ENCODE data around the gene PLEKHD1. TPM values are rescaled to one million over a fixed set of nuclear protein-coding genes. Genes with fewer than 3 reads are reported as not detected.

Gene PLEKHD1
- total RNA-seq, 4 donors from 2014 or later = not detected

DNA sequence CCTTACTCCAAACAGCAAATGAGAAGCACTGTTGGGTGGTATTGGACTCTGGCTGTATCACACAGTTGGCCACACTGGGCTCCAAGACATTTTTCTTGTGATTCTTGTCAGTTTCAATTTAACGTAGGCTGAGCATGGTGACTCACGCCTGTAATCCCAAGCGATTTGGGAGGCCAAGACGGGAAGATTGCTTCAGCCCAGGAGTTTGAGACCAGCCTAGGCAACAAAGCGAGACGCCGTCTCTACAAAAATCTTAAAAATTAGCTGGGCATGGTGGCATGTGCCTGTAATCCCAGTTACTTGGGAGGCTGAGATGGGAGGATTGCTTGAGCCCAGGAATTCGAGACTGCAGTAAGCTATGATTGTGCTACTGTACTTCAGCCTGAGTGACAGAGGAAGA lies 35.3 kb upstream of the PLEKHD1 start:
- peaks cover 0 to 20% (median 0%) of the 10 kb centered on the region in 3 donors for H3K36me3 ChIP-seq
- TF ChIP-seq, protein P1, sequence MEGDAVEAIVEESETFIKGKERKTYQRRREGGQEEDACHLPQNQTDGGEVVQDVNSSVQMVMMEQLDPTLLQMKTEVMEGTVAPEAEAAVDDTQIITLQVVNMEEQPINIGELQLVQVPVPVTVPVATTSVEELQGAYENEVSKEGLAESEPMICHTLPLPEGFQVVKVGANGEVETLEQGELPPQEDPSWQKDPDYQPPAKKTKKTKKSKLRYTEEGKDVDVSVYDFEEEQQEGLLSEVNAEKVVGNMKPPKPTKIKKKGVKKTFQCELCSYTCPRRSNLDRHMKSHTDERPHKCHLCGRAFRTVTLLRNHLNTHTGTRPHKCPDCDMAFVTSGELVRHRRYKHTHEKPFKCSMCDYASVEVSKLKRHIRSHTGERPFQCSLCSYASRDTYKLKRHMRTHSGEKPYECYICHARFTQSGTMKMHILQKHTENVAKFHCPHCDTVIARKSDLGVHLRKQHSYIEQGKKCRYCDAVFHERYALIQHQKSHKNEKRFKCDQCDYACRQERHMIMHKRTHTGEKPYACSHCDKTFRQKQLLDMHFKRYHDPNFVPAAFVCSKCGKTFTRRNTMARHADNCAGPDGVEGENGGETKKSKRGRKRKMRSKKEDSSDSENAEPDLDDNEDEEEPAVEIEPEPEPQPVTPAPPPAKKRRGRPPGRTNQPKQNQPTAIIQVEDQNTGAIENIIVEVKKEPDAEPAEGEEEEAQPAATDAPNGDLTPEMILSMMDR (IDR thresholded peaks at IDR 0.05) = no peak
- TF ChIP-seq POLR2A (IDR thresholded peaks at IDR 0.05) (no peak), EP300 (IDR thresholded peaks at IDR 0.05) (no peak)
- 92 to 93% methylated on average over 8 of the region's 8 CpGs for WGBS, 2 donors
- no peaks in the 10 kb centered on the region for H3K27me3 ChIP-seq
- H3K27ac ChIP-seq = no peak overlapping the region
- H3K4me1 ChIP-seq = no peaks in the 10 kb centered on the region
- no peak for DNase-seq (ENCODE audit: low spot score in 2 of 2)
- no peak overlapping the region for H3K4me3 ChIP-seq
- H3K9me3 ChIP-seq = no peaks in the 10 kb centered on the region

DNA sequence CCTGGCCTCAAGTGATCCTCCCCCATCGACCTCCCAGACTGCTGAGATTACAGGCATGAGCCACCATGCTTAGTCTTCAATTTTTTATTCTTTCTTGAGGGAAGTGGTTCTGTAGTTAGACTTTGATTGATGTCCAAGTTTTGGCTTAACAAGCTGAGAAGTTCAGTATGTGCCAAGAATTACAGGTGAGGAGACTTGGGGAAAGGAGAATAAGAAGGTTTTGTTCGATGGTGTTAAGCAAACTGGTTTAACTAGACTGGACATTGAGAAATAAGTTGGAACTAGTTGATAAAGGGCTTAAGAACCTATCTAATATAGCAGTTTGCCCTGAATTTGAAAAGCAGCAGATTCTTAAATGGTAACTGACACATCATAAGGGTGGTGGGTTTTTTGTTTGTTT lies 32.6 kb upstream of the PLEKHD1 start:
- Histone ChIP-seq H3K4me1 (no peaks in the 10 kb centered on the region), H3K36me3 (peaks cover 0 to 40% (median 0%) of the 10 kb centered on the region in 3 donors), H3K4me3 (no peak overlapping the region), H3K27me3 (no peaks in the 10 kb centered on the region), H3K9me3 (no peaks in the 10 kb centered on the region), H3K27ac (no peak overlapping the region)
- TF ChIP-seq POLR2A (IDR thresholded peaks at IDR 0.05) (no peak), EP300 (IDR thresholded peaks at IDR 0.05) (no peak)
- TF ChIP-seq, protein P1 (IDR thresholded peaks at IDR 0.05) = no peak
- WGBS, 2 donors = 94 to 97% methylated on average over 2 of the region's 2 CpGs
- no peak for DNase-seq (ENCODE audit: low spot score in 2 of 2)

DNA sequence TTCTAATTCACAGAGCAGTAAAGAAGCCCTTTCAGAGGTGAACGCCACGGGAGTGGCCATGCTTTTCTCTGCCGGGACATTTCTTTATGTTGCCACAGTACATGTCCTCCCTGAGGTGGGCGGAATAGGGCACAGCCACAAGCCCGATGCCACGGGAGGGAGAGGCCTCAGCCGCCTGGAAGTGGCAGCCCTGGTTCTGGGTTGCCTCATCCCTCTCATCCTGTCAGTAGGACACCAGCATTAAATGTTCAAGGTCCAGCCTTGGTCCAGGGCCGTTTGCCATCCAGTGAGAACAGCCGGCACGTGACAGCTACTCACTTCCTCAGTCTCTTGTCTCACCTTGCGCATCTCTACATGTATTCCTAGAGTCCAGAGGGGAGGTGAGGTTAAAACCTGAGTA lies 26.2 kb upstream of the PLEKHD1 start:
- Histone ChIP-seq H3K27ac (no peak overlapping the region), H3K27me3 (no peaks in the 10 kb centered on the region), H3K4me3 (no peak overlapping the region), H3K4me1 (no peaks in the 10 kb centered on the region), H3K9me3 (no peaks in the 10 kb centered on the region), H3K36me3 (peaks cover 0 to 68% (median 4%) of the 10 kb centered on the region in 3 donors)
- no peak for TF ChIP-seq POLR2A (IDR thresholded peaks at IDR 0.05)
- TF ChIP-seq, protein P1 (IDR thresholded peaks at IDR 0.05) = no peak
- no peak for TF ChIP-seq EP300 (IDR thresholded peaks at IDR 0.05)
- 83 to 85% methylated on average over 11 of the region's 11 CpGs for WGBS, 2 donors
- DNase-seq (ENCODE audit: low spot score in 2 of 2) = no peak

DNA sequence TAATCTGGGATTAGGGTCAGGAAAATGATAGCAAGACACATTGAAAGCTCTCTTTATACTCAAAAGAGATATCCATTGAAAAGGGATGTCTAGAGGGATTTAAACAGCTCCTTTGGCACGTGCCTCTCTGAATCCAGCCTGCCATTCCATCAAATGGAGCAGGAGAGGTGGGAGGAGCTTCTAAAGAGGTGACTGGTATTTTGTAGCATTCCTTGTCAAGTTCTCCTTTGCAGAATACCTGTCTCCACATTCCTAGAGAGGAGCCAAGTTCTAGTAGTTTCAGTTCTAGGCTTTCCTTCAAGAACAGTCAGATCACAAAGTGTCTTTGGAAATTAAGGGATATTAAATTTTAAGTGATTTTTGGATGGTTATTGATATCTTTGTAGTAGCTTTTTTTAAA lies 25.4 kb upstream of the PLEKHD1 start:
- no peak for DNase-seq (ENCODE audit: low spot score in 2 of 2)
- H3K9me3 ChIP-seq = no peaks in the 10 kb centered on the region
- H3K4me1 ChIP-seq = no peaks in the 10 kb centered on the region
- H3K36me3 ChIP-seq = peaks cover 0 to 61% (median 4%) of the 10 kb centered on the region in 3 donors
- H3K27me3 ChIP-seq = no peaks in the 10 kb centered on the region
- 44 to 64% methylated on average over 1 of the region's 1 CpG for WGBS, 2 donors
- TF ChIP-seq, protein P1 (IDR thresholded peaks at IDR 0.05) = no peak
- no peak for TF ChIP-seq EP300 (IDR thresholded peaks at IDR 0.05)
- no peak for TF ChIP-seq POLR2A (IDR thresholded peaks at IDR 0.05)
- H3K4me3 ChIP-seq = no peak overlapping the region
- no peak overlapping the region for H3K27ac ChIP-seq

DNA sequence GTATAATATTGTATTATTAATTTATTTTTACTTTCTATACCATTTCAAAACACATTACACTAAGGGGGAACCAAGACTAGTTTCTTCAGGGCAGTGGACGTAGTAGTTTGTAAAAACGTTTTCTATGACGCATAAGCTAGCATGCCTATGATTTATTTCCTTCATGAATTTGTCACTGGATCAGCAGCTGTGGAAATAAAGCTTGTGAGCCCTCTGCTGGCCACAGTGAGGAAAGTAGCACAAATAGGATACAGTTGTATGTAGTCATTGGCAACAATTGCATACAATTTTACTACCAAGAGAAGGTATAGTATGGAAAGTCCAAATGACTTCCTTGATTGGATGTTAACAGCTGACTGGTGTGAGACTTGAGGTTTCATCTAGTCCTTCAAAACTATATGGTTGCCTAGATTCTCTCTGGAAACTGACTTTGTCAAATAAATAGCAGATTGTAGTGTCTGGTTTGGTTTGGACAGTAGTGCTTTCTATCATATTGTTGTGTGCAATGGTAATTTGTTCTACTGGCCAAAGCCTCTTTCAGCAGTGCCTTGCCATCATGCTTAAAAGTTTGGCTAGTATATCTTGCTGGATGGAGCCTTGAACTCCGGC lies 24.3 kb upstream of the PLEKHD1 start:
- Histone ChIP-seq H3K36me3 (peaks cover 0 to 52% (median 4%) of the 10 kb centered on the region in 3 donors), H3K4me1 (no peaks in the 10 kb centered on the region), H3K4me3 (no peak overlapping the region), H3K27ac (no peak overlapping the region), H3K9me3 (no peaks in the 10 kb centered on the region), H3K27me3 (no peaks in the 10 kb centered on the region)
- TF ChIP-seq POLR2A (IDR thresholded peaks at IDR 0.05) = no peak
- TF ChIP-seq, protein P1 (IDR thresholded peaks at IDR 0.05) = peak; percentile 48 to 79 (median 61)
- TF ChIP-seq EP300 (IDR thresholded peaks at IDR 0.05) = peak in 1 of 2 donors; percentile 46
- WGBS, 2 donors = 22 to 23% methylated on average over 4 of the region's 4 CpGs
- DNase-seq (ENCODE audit: low spot score in 2 of 2) = peak; percentile 23 to 44
